ENCODE measurements around the gene RPTOR. TPM values are rescaled to one million over a fixed set of nuclear protein-coding genes. Genes with fewer than 3 reads are reported as not detected.

The RPTOR gene
- polyA plus RNA-seq, 1 donor from 2014 or later, result 9.9 TPM

DNA sequence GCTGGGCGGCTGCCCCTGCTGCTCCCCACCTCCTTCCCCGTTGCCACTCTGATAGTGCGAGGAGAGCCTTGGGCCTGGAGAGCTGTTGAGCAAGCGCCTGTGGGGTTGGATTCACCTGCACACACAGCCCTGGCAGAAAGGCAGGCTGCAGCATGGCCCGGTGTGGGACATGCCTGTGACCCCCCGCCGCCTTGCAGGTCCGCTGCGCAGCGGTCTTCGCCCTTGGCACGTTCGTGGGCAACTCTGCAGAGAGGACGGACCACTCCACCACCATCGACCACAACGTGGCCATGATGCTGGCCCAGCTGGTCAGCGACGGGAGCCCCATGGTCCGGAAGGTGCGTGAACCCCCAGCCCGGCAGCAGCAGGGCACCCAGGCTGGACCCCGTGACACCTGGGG lies 340.2 kb downstream of the RPTOR start:
- Mint-ChIP-seq H3K4me1 (peaks cover 0 to 2% (median 0%) of the 10 kb centered on the region in 3 donors), H3K27ac (no peak overlapping the region), H3K9me3 (no peaks in the 10 kb centered on the region), H3K36me3 (peaks cover 10% of the 10 kb centered on the region), H3K27me3 (no peaks in the 10 kb centered on the region), H3K4me3 (no peak overlapping the region)

DNA sequence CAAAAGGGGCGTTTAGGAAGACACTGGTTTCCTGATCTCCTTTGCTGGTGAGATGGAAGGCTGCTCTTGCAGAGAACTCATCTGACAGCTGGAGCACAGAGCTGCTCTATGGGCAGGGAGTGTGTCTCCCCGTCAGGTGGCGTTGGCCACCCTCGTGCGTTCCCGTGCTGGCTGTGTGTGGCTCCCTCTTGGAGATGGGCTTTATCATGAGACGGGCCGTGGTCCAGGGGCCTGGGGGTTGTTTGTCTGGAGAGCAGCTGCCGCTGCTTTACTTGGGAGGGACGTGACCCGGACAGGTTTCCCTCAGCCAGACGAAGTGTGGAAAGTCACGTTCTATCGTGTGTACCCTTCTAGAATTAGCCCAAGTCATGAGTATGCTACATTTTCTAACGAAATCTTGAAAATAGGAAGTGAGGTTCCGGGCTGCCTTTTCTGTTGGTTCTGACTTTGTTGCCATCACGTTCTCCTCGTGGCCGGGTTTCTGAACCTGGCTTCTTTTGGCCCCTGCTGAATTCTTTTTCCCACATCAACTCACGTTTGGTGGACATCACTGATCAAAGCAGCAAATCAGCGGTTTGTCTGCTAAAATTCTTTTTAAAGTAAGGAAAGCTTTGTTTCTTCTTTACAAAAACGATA lies 341.4 kb downstream of the RPTOR start:
- Mint-ChIP-seq H3K36me3 (peaks cover 8% of the 10 kb centered on the region), H3K9me3 (no peaks in the 10 kb centered on the region), H3K27me3 (no peaks in the 10 kb centered on the region), H3K4me3 (peak overlapping the region in 1 of 4 donors; percentile 60), H3K4me1 (peaks cover 0 to 5% (median 2%) of the 10 kb centered on the region in 3 donors), H3K27ac (peak overlapping the region in 1 of 3 donors; percentile 60)

- peaks cover 7% of the 10 kb centered on the region for H3K36me3 Mint-ChIP-seq
- H3K9me3 Mint-ChIP-seq, result no peaks in the 10 kb centered on the region
- no peaks in the 10 kb centered on the region for H3K27me3 Mint-ChIP-seq
- peak overlapping the region in 2 of 4 donors; percentile 25 to 60 for H3K4me3 Mint-ChIP-seq
- H3K27ac Mint-ChIP-seq, result peak overlapping the region; percentile 60 to 69 (median 67)
- H3K4me1 Mint-ChIP-seq, result peaks cover 6 to 11% (median 10%) of the 10 kb centered on the region in 3 donors
These were observed 342.3 kb downstream of the RPTOR start for GRCh38 chr17:80886641-80887573.

DNA sequence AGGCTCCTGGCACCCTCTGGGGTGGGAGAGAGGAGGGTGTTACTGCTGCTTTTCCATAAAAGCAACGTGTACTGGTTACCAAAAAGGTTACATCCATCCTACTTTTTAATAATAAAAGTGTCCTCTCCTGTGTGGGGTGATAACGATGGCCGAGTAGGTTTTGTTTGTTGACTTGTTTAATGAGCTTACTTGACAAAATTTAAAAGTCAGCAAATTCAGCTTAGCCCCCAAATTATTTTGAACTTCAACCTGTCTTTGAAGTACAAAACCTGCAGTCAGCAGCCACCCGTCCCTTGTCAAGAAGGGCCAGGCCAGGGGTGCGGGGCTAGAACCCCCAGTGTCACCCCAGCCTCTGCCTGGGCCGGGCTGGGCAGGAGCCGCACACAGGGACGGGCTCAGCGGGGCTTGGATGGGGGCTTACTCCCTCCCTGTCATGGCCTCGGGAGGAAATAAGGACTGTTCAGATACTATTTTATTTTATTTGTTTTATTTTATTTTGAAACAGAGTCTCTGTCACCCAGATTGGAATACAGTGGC lies 343.1 kb downstream of the RPTOR start:
- Mint-ChIP-seq H3K4me1 (peaks cover 6 to 14% (median 13%) of the 10 kb centered on the region in 3 donors), H3K27me3 (no peaks in the 10 kb centered on the region), H3K36me3 (peaks cover 2% of the 10 kb centered on the region), H3K9me3 (no peaks in the 10 kb centered on the region), H3K27ac (no peak overlapping the region), H3K4me3 (no peak overlapping the region)

GRCh38 chr17:80888276-80889160 lies 343.9 kb downstream of the RPTOR start:
- Mint-ChIP-seq H3K9me3 (no peaks in the 10 kb centered on the region), H3K36me3 (no peaks in the 10 kb centered on the region), H3K4me1 (peaks cover 6 to 14% (median 13%) of the 10 kb centered on the region in 3 donors), H3K27me3 (no peaks in the 10 kb centered on the region), H3K27ac (peak overlapping the region in 1 of 3 donors; percentile 86), H3K4me3 (no peak overlapping the region)

- Mint-ChIP-seq H3K27ac (peak overlapping the region in 1 of 3 donors; percentile 62), H3K9me3 (no peaks in the 10 kb centered on the region), H3K4me1 (peaks cover 6 to 15% (median 14%) of the 10 kb centered on the region in 3 donors), H3K27me3 (no peaks in the 10 kb centered on the region), H3K36me3 (no peaks in the 10 kb centered on the region), H3K4me3 (no peak overlapping the region)
These were observed 344.9 kb downstream of the RPTOR start for GRCh38 chr17:80889231-80890195.

- no peaks in the 10 kb centered on the region for H3K9me3 Mint-ChIP-seq
- no peaks in the 10 kb centered on the region for H3K27me3 Mint-ChIP-seq
- H3K4me3 Mint-ChIP-seq, result peak overlapping the region in 1 of 4 donors; percentile 39
- peaks cover 2% of the 10 kb centered on the region for H3K36me3 Mint-ChIP-seq
- H3K4me1 Mint-ChIP-seq, result peaks cover 6 to 19% (median 15%) of the 10 kb centered on the region in 3 donors
- H3K27ac Mint-ChIP-seq, result peak overlapping the region in 1 of 3 donors; percentile 62
These were observed 345.7 kb downstream of the RPTOR start for GRCh38 chr17:80890196-80890920.

DNA sequence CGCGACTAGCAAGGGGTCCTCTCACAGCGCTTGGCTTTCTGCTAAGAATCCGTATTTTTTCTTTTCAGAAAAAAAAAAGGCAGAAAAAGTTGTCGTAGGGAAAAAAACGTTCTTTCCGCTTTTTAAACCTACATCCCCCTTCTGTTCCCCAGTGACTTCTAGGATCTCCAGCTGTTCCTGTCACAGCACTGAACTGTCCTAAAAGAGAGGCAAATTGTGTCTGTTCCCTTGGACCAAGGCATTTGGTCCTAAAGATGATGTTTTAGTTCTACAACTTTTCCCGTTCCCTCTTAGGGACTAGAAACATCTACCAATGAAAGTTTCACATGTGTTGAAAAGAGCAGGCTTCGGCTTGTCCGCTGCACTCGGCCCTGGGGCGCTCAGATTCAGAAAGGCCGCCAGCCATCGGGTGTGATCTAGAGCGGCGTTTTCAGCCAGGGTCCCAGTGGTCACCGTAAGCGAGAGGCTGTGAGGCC lies 346.3 kb downstream of the RPTOR start:
- Mint-ChIP-seq H3K4me1 (peaks cover 6 to 20% (median 15%) of the 10 kb centered on the region in 3 donors), H3K36me3 (peaks cover 2% of the 10 kb centered on the region), H3K27ac (peak overlapping the region in 2 of 3 donors; percentile 50 to 78), H3K27me3 (no peaks in the 10 kb centered on the region), H3K4me3 (peak overlapping the region in 2 of 4 donors; percentile 18 to 33), H3K9me3 (no peaks in the 10 kb centered on the region)

DNA sequence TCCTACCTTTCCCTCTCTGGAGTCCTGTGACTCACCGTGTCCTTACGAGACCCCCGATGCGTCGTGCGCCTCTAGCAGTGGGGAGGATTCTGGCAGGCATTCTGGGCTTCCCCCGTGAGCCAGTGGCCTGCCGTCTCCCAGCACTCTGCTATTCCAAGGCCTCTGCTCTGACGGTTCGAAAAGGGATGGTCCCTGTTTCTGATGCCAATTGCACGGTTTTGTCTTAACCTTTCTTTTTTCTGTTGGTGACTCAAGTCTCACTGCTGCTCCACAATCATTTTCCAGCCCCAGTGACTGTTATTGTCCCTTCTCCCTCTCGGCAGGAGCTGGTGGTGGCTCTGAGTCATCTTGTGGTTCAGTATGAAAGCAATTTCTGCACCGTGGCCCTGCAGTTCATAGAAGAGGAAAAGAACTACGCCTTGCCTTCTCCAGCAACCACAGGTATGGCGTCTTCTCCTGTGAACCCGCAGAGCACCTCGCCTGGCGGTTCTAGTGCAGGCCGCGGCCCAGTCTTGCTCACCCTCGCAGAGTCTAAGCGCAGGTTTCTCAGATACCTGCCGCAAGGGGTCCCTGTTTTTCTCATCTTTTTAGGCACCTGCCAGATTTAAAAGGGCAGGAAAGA lies 346.9 kb downstream of the RPTOR start:
- Mint-ChIP-seq H3K9me3 (no peaks in the 10 kb centered on the region), H3K4me1 (peaks cover 6 to 20% (median 15%) of the 10 kb centered on the region in 3 donors), H3K27me3 (no peaks in the 10 kb centered on the region), H3K4me3 (peak overlapping the region in 3 of 4 donors; percentile 2 to 79 (median 51)), H3K27ac (peak overlapping the region; percentile 6 to 78 (median 50)), H3K36me3 (peaks cover 2% of the 10 kb centered on the region)

DNA sequence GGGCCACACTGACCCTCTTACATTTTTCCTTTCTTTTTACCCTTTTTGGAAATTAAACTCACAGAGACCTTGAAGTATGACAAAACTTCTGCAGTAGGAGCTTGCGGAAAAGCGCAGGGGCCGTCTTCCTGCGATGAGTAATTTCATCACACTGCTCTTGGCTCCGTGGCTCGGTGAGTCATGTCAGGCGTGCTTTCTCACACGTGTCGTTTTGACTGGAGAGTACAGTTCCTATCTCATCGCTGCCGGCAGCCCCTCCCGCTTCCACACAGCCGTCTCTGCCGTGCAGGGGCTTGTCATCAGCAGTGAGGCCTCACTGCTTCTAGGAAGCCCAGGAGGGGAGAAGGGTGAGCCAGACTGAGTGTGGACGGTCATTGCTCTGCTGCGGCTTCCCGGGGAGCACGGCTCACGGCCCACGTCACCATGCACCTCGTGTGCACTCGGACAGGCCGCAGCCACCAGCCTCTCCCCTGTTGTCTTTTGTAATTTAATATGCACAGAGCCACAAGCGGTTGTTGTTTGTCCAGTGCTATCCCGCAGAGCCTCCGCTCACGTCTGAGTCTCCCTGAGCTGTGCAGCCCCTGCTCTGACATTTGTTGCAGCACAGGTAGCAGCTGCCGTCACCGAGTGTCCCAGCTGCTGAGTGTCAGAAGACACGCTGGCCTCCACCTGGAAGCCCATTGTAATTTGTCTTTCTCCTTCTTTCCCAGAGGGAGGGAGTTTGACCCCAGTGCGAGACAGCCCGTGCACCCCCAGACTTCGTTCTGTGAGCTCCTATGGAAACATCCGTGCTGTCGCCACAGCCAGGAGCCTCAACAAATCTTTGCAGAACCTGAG lies 347.6 kb downstream of the RPTOR start:
- peaks cover 6 to 20% (median 15%) of the 10 kb centered on the region in 3 donors for H3K4me1 Mint-ChIP-seq
- H3K27me3 Mint-ChIP-seq, result no peaks in the 10 kb centered on the region
- H3K9me3 Mint-ChIP-seq, result no peaks in the 10 kb centered on the region
- H3K4me3 Mint-ChIP-seq, result peak overlapping the region; percentile 2 to 79 (median 52)
- peaks cover 2% of the 10 kb centered on the region for H3K36me3 Mint-ChIP-seq
- peak overlapping the region; percentile 6 to 78 (median 50) for H3K27ac Mint-ChIP-seq

DNA sequence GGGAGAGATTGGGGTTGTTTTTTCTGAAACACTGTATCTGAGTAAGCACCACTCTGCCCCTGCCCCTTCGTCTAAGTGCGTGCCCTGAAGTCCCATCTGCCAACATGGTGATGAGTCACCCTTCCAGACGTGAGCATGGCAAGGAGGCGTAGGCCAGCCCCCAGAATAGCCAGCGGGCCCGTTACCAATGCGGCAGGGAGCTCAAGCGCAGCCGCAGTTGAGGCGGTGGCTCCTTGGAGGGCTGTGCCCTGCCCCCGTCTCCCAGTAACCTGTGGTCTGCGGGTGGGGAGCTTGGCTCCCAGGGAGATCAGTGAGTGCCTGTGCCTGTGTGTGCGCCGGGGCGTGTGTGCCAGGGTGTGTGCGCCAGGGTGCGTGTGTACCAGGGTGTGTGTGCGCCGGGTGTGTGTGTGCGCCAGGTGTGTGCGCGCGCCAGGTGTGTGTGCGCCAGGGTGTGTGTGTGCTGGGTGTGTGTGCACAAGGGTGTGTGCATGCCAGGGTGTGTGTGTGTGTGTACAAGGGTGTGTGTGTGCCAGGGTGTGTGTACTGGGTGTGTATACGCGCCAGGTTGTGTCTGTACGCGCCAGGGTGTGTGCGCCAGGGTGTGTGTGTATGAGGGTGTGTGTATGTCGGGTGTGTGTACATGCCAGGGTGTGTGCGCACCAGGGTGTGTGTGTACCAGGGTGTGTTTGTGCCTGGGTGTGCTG lies 348.4 kb downstream of the RPTOR start:
- peaks cover 6 to 20% (median 15%) of the 10 kb centered on the region in 3 donors for H3K4me1 Mint-ChIP-seq
- peaks cover 5% of the 10 kb centered on the region for H3K36me3 Mint-ChIP-seq
- no peaks in the 10 kb centered on the region for H3K9me3 Mint-ChIP-seq
- H3K27me3 Mint-ChIP-seq, result no peaks in the 10 kb centered on the region
- H3K4me3 Mint-ChIP-seq, result no peak overlapping the region
- H3K27ac Mint-ChIP-seq, result peak overlapping the region in 1 of 3 donors; percentile 86
